ENCODE results near the gene SHROOM4. TPM values are rescaled to one million over a fixed set of nuclear protein-coding genes. Genes with fewer than 3 reads are reported as not detected.

Gene SHROOM4
- total RNA-seq, 3 donors from 2014 or later (not counting 1 experiment from before 2014, with no cell fraction given): 0.05 to 0.09 TPM; not detected in 1

DNA sequence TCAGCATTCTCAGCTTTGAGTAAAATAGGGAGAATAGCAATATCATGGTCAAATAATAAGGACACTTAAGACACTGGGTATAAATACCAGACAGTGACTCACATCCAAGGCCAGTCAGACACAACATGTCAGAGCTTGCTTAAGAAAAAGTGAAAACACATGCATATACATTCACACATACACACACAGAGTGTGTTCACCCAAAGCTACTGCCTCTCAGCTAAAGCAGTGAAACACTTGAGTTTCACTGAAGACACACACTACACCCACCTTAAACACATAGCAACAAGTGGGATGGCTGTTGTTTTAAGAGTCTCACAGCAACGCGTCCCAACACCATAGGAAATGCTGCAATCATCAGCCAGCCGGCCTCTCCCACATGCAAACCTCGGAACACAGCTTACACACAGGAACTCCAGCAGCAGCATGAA, 14.4 kb downstream of the SHROOM4 start:
- TF ChIP-seq, protein P1, sequence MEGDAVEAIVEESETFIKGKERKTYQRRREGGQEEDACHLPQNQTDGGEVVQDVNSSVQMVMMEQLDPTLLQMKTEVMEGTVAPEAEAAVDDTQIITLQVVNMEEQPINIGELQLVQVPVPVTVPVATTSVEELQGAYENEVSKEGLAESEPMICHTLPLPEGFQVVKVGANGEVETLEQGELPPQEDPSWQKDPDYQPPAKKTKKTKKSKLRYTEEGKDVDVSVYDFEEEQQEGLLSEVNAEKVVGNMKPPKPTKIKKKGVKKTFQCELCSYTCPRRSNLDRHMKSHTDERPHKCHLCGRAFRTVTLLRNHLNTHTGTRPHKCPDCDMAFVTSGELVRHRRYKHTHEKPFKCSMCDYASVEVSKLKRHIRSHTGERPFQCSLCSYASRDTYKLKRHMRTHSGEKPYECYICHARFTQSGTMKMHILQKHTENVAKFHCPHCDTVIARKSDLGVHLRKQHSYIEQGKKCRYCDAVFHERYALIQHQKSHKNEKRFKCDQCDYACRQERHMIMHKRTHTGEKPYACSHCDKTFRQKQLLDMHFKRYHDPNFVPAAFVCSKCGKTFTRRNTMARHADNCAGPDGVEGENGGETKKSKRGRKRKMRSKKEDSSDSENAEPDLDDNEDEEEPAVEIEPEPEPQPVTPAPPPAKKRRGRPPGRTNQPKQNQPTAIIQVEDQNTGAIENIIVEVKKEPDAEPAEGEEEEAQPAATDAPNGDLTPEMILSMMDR (IDR thresholded peaks at IDR 0.05): no peak
- no peak overlapping the region for H3K4me3 ChIP-seq (ENCODE audit: low read length)
- 51% methylated on average over 4 of the region's 4 CpGs for WGBS (ENCODE audit: insufficient coverage)
- no peaks in the 10 kb centered on the region for H3K36me3 Mint-ChIP-seq
- H3K4me1 ChIP-seq (ENCODE audit: control insufficient read depth, insufficient read depth, low read length): no peaks in the 10 kb centered on the region
- no peak overlapping the region for H3K27ac Mint-ChIP-seq
- no peaks in the 10 kb centered on the region for H3K36me3 ChIP-seq (ENCODE audit: control insufficient read depth, insufficient read depth, low read length)
- intact Hi-C loops (cut with micrococcal nuclease): no loop called here
- peaks cover 0 to 22% of the 10 kb centered on the region in 2 donors for H3K27me3 Mint-ChIP-seq (ENCODE audit: low read depth in 2 of 2)
- H3K9me3 ChIP-seq (ENCODE audit: control insufficient read depth, insufficient read depth, low read length): no peaks in the 10 kb centered on the region
- no peaks in the 10 kb centered on the region for H3K4me1 Mint-ChIP-seq
- DNase-seq (no peak), ATAC-seq (no peak)
- no peak overlapping the region for H3K27ac ChIP-seq (ENCODE audit: low read length)
- no peaks in the 10 kb centered on the region for H3K27me3 ChIP-seq (ENCODE audit: control insufficient read depth, insufficient read depth, low read length)
- no peak overlapping the region for H3K4me3 Mint-ChIP-seq
- H3K9me3 Mint-ChIP-seq: no peaks in the 10 kb centered on the region

DNA sequence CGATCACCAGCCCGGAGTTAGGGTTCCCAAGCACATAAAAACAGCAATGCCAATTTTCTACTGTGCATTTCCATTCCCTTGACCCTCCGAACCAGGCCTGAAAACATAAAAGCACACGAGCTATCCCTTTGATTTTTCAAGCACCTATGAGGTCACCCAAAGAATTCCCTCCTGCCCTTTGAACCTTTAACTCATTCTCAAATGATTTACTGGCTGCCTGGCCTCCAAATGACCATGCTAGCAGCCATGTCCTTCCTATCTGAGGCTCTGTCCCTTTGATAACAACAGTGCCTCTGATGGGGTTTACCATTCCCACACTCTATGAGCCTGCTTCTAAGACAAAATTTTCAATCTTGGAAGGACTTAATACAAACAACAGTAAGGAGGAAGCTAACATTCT, 15.2 kb downstream of the SHROOM4 start:
- intact Hi-C loops (cut with micrococcal nuclease): no loop called here
- Mint-ChIP-seq H3K4me1 (no peaks in the 10 kb centered on the region), H3K36me3 (no peaks in the 10 kb centered on the region), H3K27ac (no peak overlapping the region), H3K9me3 (no peaks in the 10 kb centered on the region), H3K27me3 (ENCODE audit: low read depth in 2 of 2) (peaks cover 0 to 22% of the 10 kb centered on the region in 2 donors), H3K4me3 (no peak overlapping the region)
- WGBS (ENCODE audit: insufficient coverage): 83% methylated on average over 4 of the region's 4 CpGs
- no peaks in the 10 kb centered on the region for H3K36me3 ChIP-seq (ENCODE audit: control insufficient read depth, insufficient read depth, low read length)
- H3K27me3 ChIP-seq (ENCODE audit: control insufficient read depth, insufficient read depth, low read length): no peaks in the 10 kb centered on the region
- TF ChIP-seq, protein P1 (IDR thresholded peaks at IDR 0.05): no peak
- H3K4me3 ChIP-seq (ENCODE audit: low read length): no peak overlapping the region
- H3K27ac ChIP-seq (ENCODE audit: low read length): no peak overlapping the region
- ATAC-seq: no peak
- no peak for DNase-seq
- H3K4me1 ChIP-seq (ENCODE audit: control insufficient read depth, insufficient read depth, low read length): no peaks in the 10 kb centered on the region
- H3K9me3 ChIP-seq (ENCODE audit: control insufficient read depth, insufficient read depth, low read length): no peaks in the 10 kb centered on the region

DNA sequence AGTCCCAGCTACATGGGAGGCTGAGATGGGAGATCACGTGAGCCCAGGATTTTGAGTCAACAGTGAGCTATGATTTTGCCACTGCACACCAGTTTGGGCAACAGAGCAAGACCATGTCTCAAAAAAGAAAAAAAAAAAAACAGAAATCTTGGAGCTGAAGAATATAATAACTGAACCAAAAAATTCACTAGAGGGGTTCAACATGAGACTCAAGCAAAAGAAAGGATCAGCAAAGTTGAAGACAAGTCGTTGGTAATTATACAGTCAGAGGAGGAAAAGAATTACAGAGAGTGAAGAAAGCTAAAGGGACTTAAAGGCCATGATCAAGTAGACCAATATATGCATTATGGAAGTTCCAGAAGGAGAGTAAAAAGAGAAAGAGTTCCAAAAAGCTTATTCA, 26.9 kb downstream of the SHROOM4 start:
- DNase-seq: no peak
- Histone ChIP-seq H3K4me3 (ENCODE audit: low read length) (no peak overlapping the region), H3K27ac (ENCODE audit: low read length) (no peak overlapping the region), H3K27me3 (ENCODE audit: control insufficient read depth, insufficient read depth, low read length) (no peaks in the 10 kb centered on the region), H3K9me3 (ENCODE audit: control insufficient read depth, insufficient read depth, low read length) (peaks cover 3% of the 10 kb centered on the region), H3K36me3 (ENCODE audit: control insufficient read depth, insufficient read depth, low read length) (no peaks in the 10 kb centered on the region), H3K4me1 (ENCODE audit: control insufficient read depth, insufficient read depth, low read length) (no peaks in the 10 kb centered on the region)
- H3K27me3 Mint-ChIP-seq (ENCODE audit: low read depth in 2 of 2): peaks cover 6 to 48% of the 10 kb centered on the region in 2 donors
- no peaks in the 10 kb centered on the region for H3K4me1 Mint-ChIP-seq
- no peak for ATAC-seq
- intact Hi-C loops (cut with micrococcal nuclease): no loop called here
- no peaks in the 10 kb centered on the region for H3K36me3 Mint-ChIP-seq
- peaks cover 4 to 7% of the 10 kb centered on the region in 2 donors for H3K9me3 Mint-ChIP-seq
- no peak overlapping the region for H3K27ac Mint-ChIP-seq
- no peak overlapping the region for H3K4me3 Mint-ChIP-seq
- TF ChIP-seq, protein P1 (IDR thresholded peaks at IDR 0.05): no peak
- 86% methylated on average over 2 of the region's 2 CpGs for WGBS (ENCODE audit: insufficient coverage)

DNA sequence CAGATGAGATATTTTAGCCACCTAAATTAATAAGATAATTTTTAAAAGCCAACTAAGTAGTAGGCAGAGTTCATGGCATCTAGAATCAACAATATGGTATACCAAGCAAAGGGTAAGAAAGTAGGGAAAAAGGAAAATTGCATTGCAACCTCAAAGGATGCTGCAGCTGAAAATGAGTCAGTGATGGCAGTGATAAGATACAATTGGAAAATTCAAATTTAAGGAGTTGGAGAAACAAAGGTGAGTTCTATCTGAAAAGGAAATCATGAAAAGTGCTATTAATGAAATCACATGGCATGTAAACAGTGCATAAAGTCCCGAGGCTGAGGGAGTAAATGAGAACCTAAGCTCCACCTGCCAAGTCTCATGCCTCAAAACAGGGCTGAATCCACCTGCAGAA, 33.9 kb downstream of the SHROOM4 start:
- H3K36me3 ChIP-seq (ENCODE audit: control insufficient read depth, insufficient read depth, low read length): no peaks in the 10 kb centered on the region
- Mint-ChIP-seq H3K9me3 (no peaks in the 10 kb centered on the region), H3K27ac (no peak overlapping the region), H3K36me3 (no peaks in the 10 kb centered on the region), H3K4me1 (no peaks in the 10 kb centered on the region), H3K4me3 (no peak overlapping the region), H3K27me3 (ENCODE audit: low read depth in 2 of 2) (peaks cover 4 to 49% of the 10 kb centered on the region in 2 donors)
- intact Hi-C loops (cut with micrococcal nuclease): no loop called here
- no peak overlapping the region for H3K4me3 ChIP-seq (ENCODE audit: low read length)
- DNase-seq: no peak
- H3K27ac ChIP-seq (ENCODE audit: low read length): no peak overlapping the region
- no peaks in the 10 kb centered on the region for H3K27me3 ChIP-seq (ENCODE audit: control insufficient read depth, insufficient read depth, low read length)
- H3K4me1 ChIP-seq (ENCODE audit: control insufficient read depth, insufficient read depth, low read length): no peaks in the 10 kb centered on the region
- ATAC-seq: no peak
- WGBS (ENCODE audit: insufficient coverage): 80% methylated on average over 1 of the region's 1 CpG
- no peaks in the 10 kb centered on the region for H3K9me3 ChIP-seq (ENCODE audit: control insufficient read depth, insufficient read depth, low read length)
- TF ChIP-seq, protein P1 (IDR thresholded peaks at IDR 0.05): no peak

All from natural killer cell (primary cell).